Lower lobe of right lung (tissue), 2 donors: ENCODE measurements around the gene MYBPHL. TPM values are rescaled to one million over a fixed set of nuclear protein-coding genes. Genes with fewer than 3 reads are reported as not detected.
A peak's percentile ranks its signal among the peaks of the same experiment; 100 is the strongest.

Experiments
- ATAC-seq, 2 donors: fragments of 200-7000 bp; cut with Tn5 transposase; one replicate each; pipeline ENCODE4 v1.9.1; 2020 to 2022; ENCODE audit warnings: mild to moderate bottlenecking in 2 of 2, moderate library complexity in 2 of 2
- DNase-seq: peaks from one replicate; pipeline ENCODE4 v3.0.0-alpha.2; 2020
- H3K27ac ChIP-seq: fragments of 200-600 bp; one replicate; pipeline ENCODE4 v1.8.0; 2022
- H3K27me3 ChIP-seq: fragments of 200-600 bp; one replicate; pipeline ENCODE4 v1.8.0; 2022; ENCODE audit warnings: low read depth
- H3K36me3 ChIP-seq: fragments of 200-600 bp; one replicate; pipeline ENCODE4 v1.8.0; 2022; ENCODE audit warnings: mild to moderate bottlenecking
- H3K4me1 ChIP-seq: fragments of 200-600 bp; one replicate; pipeline ENCODE4 v1.8.0; 2022
- H3K4me3 ChIP-seq: fragments of 200-600 bp; one replicate; pipeline ENCODE4 v1.8.0; 2022; ENCODE audit warnings: mild to moderate bottlenecking
- H3K9me3 ChIP-seq: fragments of 200-600 bp; one replicate; pipeline ENCODE4 v1.8.0; 2022
- CTCF ChIP-seq: fragments of 200-600 bp; IDR thresholded peaks from one replicate; pipeline ENCODE4 v1.8.0; 2022; ENCODE audit warnings: antibody characterized with exemption, mild to moderate bottlenecking
- intact Hi-C: fragments of 100-400 bp; cut with DNase I; formaldehyde crosslinking; loops from one replicate; pipeline ENCODE4 v1.11.0; 2022
- total RNA-seq: library from RNA; stranded (reverse); fragmentation: NEBNext Ultra II Directional; extraction: Animal tissue kit (Norgen Biotek cat#: 25700); gene quantifications from one replicate; pipeline ENCODE4 v1.2.1, GENCODE V29; 2021
- donor health status: DM: no; HTN: yes; CAD: no; lungs with severe emphysema.

MYBPHL gene
- total RNA-seq, 1 donor from 2014 or later, result 2.8 TPM

DNA sequence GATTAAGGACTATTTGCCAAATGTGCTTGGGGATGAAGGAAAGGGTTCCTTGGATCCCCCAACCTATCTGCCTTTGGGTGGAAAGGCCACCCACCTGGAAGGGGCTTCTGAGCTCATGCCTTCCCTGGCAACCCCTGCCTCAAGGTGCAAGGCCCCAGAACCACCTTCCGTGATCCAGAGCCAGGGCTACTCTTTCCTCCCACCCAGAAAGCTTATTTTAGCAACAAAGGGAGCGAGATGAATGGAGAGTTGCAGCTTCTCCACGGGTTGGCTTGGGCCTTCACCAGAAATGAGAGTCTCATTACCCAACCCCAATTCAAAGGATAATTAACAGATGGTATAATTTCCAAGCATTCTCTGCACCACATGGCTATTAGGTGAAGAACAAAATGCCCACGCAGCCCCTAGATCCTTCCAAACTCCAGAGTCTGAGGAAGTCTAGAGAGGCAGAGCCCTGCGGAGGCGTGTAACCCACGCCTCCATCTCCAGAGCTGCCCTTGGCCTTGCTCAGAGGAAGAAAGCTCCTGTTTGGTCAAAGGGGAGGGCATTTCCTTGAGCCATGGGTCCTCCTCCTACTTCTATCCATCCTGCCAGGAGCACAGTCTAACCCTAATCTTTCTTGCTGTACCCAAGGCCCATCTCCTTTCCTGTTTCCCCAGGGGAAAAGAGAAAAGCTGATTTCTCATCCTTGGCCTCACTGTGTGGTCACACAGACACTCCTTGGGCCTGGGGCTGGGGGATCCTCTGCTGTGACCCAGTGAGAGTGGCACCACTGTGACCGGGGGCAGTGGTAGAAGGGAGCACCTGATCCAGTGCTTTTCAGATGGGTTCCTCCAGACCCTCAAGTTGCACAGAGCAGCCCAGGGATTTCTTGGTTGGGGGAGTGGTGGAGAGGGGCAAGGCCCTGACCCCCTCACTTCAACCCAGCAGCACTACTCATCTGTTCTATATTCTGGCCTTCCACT lies 59.1 kb downstream of the MYBPHL start:
- Histone ChIP-seq H3K27ac (no peak overlapping the region), H3K4me3 (no peak overlapping the region), H3K27me3 (peaks cover 6% of the 10 kb centered on the region), H3K4me1 (peaks cover 11% of the 10 kb centered on the region), H3K36me3 (no peaks in the 10 kb centered on the region), H3K9me3 (no peaks in the 10 kb centered on the region)
- TF ChIP-seq CTCF, result no peak
- DNase-seq (no peak), ATAC-seq (no peak)
- intact Hi-C loops, result no loop called here

DNA sequence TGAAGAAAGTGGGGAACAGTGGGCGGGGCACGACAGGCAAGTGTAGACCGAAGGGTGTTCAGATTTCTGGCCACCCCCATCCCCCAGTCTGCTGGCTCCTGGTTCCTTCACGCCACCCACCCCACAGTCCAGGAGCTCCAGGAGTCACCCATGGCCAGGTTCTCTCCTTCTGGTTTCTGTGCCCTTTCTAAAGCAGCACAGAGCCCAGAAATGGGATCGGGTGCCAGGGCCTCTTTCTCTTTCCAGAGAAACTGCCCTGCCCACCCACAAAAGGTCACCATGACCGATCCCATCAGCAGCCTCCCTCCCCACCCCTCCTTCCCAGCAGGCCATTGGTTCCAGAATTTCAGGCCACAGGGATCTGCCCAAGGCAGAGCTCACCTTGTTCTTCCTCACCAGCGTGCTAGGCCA lies 60.7 kb downstream of the MYBPHL start:
- intact Hi-C loops, result no loop called here
- peaks cover 6% of the 10 kb centered on the region for H3K27me3 ChIP-seq
- H3K4me3 ChIP-seq, result no peak overlapping the region
- H3K4me1 ChIP-seq, result peaks cover 23% of the 10 kb centered on the region
- H3K36me3 ChIP-seq, result no peaks in the 10 kb centered on the region
- no peak for ATAC-seq
- DNase-seq, result no peak
- H3K27ac ChIP-seq, result no peak overlapping the region
- no peak for TF ChIP-seq CTCF
- no peaks in the 10 kb centered on the region for H3K9me3 ChIP-seq

DNA sequence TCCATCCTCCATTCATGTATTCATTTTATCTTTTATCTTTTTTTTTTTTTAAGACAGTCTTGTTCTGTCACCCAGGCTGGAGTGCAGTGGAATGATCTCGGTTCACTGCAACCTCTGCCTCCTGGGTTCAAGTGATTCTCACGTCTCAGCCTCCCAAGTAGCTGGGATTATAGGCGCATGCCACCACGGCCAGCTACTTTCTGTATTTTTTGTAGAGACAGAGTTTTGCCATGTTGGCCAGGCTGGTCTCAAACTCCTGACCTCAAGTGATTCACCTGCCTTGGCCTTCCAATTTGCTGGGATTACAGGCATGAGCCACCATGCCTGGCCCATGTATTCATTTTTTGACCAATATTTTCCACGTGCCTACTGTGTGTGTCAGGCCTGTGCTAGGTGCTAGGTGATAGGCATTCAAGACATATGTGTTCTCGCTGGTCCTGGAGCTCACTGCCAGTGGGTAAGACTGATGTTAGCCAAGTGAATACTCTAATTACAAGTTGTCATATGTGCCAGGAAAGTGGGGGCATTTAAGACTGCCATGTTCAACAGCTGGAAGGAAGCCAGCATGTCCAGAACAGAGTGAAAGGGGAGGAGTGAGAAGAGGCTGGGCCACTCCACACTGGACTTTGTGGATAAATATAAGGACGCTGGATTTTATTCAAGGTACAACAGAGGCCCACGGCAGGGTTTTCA lies 62.8 kb downstream of the MYBPHL start:
- no peaks in the 10 kb centered on the region for H3K9me3 ChIP-seq
- no peak for DNase-seq
- no peak for TF ChIP-seq CTCF
- no peak overlapping the region for H3K4me3 ChIP-seq
- intact Hi-C loops, result no loop called here
- peaks cover 28% of the 10 kb centered on the region for H3K4me1 ChIP-seq
- peaks cover 6% of the 10 kb centered on the region for H3K27me3 ChIP-seq
- H3K36me3 ChIP-seq, result peaks cover 6% of the 10 kb centered on the region
- no peak overlapping the region for H3K27ac ChIP-seq
- no peak for ATAC-seq

DNA sequence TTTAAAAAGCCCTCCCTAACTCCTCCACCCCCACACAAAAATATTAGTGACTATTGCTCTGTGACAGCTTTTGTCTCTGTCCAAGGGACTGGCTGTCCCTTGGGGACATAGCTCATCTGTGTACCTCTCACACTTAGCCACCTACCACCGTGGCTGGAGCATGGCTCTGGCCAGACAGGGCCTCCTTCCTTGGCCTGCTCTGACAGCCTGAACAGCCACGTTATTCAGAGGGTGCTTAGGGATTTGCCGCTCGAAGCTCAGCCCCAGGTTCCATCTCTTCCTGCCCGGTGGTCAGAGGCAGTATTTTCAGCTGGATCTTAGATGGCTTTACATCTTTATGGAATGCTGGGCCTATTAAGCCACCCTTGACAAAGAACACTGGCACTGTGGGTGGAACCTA lies 63.6 kb downstream of the MYBPHL start:
- Histone ChIP-seq H3K27me3 (peaks cover 2% of the 10 kb centered on the region), H3K27ac (no peak overlapping the region), H3K9me3 (no peaks in the 10 kb centered on the region), H3K36me3 (peaks cover 13% of the 10 kb centered on the region), H3K4me3 (no peak overlapping the region), H3K4me1 (peaks cover 24% of the 10 kb centered on the region)
- intact Hi-C loops, result no loop called here
- no peak for TF ChIP-seq CTCF
- DNase-seq (no peak), ATAC-seq (no peak)

- intact Hi-C loops, result no loop called here
- no peak for DNase-seq
- Histone ChIP-seq H3K27me3 (no peaks in the 10 kb centered on the region), H3K4me3 (no peak overlapping the region), H3K9me3 (no peaks in the 10 kb centered on the region), H3K27ac (no peak overlapping the region), H3K36me3 (peaks cover 22% of the 10 kb centered on the region), H3K4me1 (peaks cover 24% of the 10 kb centered on the region)
- no peak for TF ChIP-seq CTCF
- ATAC-seq, result peak; percentile 4 to 46
Measured at GRCh38 chr1:109242387-109242786, 64.4 kb downstream of the MYBPHL start.

Other genes with a start within 250 kb of the MYBPHL start
- gene TAF13, start 231.0 kb downstream of the MYBPHL start, total RNA-seq, result 38.8 TPM
- gene TMEM167B, start 216.2 kb downstream of the MYBPHL start, total RNA-seq, result 45.9 TPM
- 24.4 TPM for gene ELAPOR1, start 192.9 kb downstream of the MYBPHL start, total RNA-seq
- 188 TPM for gene SARS1, start 93.1 kb downstream of the MYBPHL start, total RNA-seq
- gene CELSR2, start 57.5 kb downstream of the MYBPHL start, total RNA-seq, result 7.2 TPM
- gene PSRC1, start 23.9 kb downstream of the MYBPHL start, total RNA-seq, result 4.2 TPM
- 178 TPM for gene SORT1, start 90.9 kb upstream of the MYBPHL start, total RNA-seq
- gene PSMA5, start 119.4 kb upstream of the MYBPHL start, total RNA-seq, result 55.4 TPM
- gene SYPL2, start 159.5 kb upstream of the MYBPHL start, total RNA-seq, result 1.5 TPM
- 3.8 TPM for gene ATXN7L2, start 176.9 kb upstream of the MYBPHL start, total RNA-seq
- 15.1 TPM for gene CYB561D1, start 187.1 kb upstream of the MYBPHL start, total RNA-seq
- 9.1 TPM for gene AMIGO1, start 202.7 kb upstream of the MYBPHL start, total RNA-seq
- gene GPR61, start 232.9 kb upstream of the MYBPHL start, total RNA-seq, result not detected
- 6.7 TPM for gene GNAI3, start 241.6 kb upstream of the MYBPHL start, total RNA-seq